Measurements from ENCODE around the gene ST7.

DNA sequence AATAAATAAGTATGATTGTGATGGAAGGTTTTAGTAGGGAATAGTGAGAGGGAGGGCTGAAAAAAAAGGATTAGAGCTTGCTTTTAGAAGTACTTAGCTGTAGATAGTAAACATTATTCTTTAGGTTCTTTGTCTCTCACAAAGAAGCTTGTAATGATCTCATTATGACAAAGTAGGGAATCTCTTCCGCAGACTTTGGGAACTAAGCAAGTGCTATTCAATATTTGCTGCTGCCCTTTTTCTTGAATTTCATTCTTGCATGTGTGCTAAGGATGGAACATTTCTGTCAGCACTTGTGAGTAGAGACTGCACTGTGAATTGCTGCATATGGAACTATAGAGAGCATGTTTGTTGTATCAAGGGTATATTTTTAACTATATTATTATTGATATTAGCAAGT lies 173.4 kb downstream of the ST7 start:
- TF ChIP-seq PATZ1 (CRISPR knock-in tag; IDR thresholded peaks at IDR 0.05; ENCODE audit: borderline replicate concordance) (no peak), ZFP30 (CRISPR knock-in tag; IDR thresholded peaks at IDR 0.05) (no peak), OSR1 (CRISPR knock-in tag; IDR thresholded peaks at IDR 0.05) (no peak), SNAI2 (CRISPR knock-in tag; IDR thresholded peaks at IDR 0.05) (no peak), ISL1 (CRISPR knock-in tag; IDR thresholded peaks at IDR 0.05) (no peak), RARB (CRISPR knock-in tag; IDR thresholded peaks at IDR 0.05) (no peak), ZNF70 (CRISPR knock-in tag; IDR thresholded peaks at IDR 0.05) (no peak), ESRRG (CRISPR knock-in tag; IDR thresholded peaks at IDR 0.05) (no peak), CSRNP3 (CRISPR knock-in tag; IDR thresholded peaks at IDR 0.05) (no peak)

All from SK-N-SH treated with all-trans-retinoic acid at 6 μM for 48 hours (cell line).